ENCODE data around the gene CHURC1.

CHURC1 gene

GRCh38 chr14:64940336-64940910, 26.2 kb downstream of the CHURC1 start:
- DNase-seq: no peak

GRCh38 chr14:64942531-64943111, 28.4 kb downstream of the CHURC1 start, which contains the start of gene GPX2:
Gene GPX2, minus strand, starts transcription at chr14:64942745. Its CDS starts 19 bp downstream, at chr14:64942726.
- peak; percentile 95 for DNase-seq

- DNase-seq: no peak
Measured at GRCh38 chr14:64943556-64943955, 29.3 kb downstream of the CHURC1 start.

- DNase-seq: no peak
Measured at GRCh38 chr14:64944041-64944440, 29.8 kb downstream of the CHURC1 start.

GRCh38 chr14:64944861-64945260, 30.6 kb downstream of the CHURC1 start:
- no peak for DNase-seq

GRCh38 chr14:64945431-64946178, 31.4 kb downstream of the CHURC1 start:
- DNase-seq: no peak

- no peak for DNase-seq
Measured at GRCh38 chr14:64946310-64947045, 32.2 kb downstream of the CHURC1 start.

GRCh38 chr14:64947710-64948611, 33.7 kb downstream of the CHURC1 start:
- no peak for DNase-seq

GRCh38 chr14:64948612-64949210, 34.5 kb downstream of the CHURC1 start:
- DNase-seq: no peak

GRCh38 chr14:64950889-64951288, 36.6 kb downstream of the CHURC1 start:
- DNase-seq: no peak

- DNase-seq: no peak
Measured at GRCh38 chr14:64951291-64951690, 37.0 kb downstream of the CHURC1 start.

GRCh38 chr14:64951724-64952123, 37.5 kb downstream of the CHURC1 start:
- no peak for DNase-seq

GRCh38 chr14:64952598-64953309, 38.5 kb downstream of the CHURC1 start:
- DNase-seq: no peak

GRCh38 chr14:64953310-64953654, 39.0 kb downstream of the CHURC1 start:
- DNase-seq: no peak

GRCh38 chr14:64953661-64954060, 39.4 kb downstream of the CHURC1 start:
- DNase-seq: no peak

GRCh38 chr14:64954491-64955240, 40.4 kb downstream of the CHURC1 start:
- no peak for DNase-seq

GRCh38 chr14:64955297-64955696, 41.0 kb downstream of the CHURC1 start:
- DNase-seq: no peak

GRCh38 chr14:64956697-64957406, 42.6 kb downstream of the CHURC1 start:
- no peak for DNase-seq

- DNase-seq: no peak
Measured at GRCh38 chr14:64958201-64958600, 43.9 kb downstream of the CHURC1 start.

GRCh38 chr14:64958743-64959142, 44.5 kb downstream of the CHURC1 start:
- DNase-seq: no peak
